ENCODE measurements around the gene ADRM1.

ADRM1 gene

DNA sequence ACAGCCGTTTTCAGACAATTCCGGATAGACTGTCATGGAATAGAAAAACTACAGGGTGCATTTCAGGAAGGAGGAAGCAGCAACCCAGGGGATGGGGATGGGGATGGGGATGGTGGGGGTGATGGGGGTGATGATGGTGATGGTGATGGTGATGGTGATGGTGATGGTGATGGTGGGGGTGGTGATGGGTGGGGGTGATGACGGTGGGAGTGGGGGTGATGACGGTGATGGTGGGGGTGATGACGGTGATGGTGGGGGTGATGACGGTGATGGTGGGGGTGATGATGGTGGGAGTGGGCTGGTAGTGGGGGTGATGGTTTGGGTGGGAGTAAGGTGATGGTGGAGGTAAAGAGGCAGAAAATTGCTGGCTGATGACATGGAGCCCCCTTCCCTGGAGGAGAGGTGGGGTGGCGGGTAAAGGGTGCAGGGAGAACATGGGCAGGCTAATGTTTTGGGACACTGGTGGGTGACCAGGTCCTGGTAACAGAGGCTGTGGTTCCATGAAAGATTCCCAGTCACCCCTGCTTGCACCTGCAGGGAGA is 46.8 kb downstream of the ADRM1 start:
- H3K4me3 ChIP-seq (ENCODE audit: low read depth, low read length), result no peak overlapping the region
- TF ChIP-seq, protein P1, sequence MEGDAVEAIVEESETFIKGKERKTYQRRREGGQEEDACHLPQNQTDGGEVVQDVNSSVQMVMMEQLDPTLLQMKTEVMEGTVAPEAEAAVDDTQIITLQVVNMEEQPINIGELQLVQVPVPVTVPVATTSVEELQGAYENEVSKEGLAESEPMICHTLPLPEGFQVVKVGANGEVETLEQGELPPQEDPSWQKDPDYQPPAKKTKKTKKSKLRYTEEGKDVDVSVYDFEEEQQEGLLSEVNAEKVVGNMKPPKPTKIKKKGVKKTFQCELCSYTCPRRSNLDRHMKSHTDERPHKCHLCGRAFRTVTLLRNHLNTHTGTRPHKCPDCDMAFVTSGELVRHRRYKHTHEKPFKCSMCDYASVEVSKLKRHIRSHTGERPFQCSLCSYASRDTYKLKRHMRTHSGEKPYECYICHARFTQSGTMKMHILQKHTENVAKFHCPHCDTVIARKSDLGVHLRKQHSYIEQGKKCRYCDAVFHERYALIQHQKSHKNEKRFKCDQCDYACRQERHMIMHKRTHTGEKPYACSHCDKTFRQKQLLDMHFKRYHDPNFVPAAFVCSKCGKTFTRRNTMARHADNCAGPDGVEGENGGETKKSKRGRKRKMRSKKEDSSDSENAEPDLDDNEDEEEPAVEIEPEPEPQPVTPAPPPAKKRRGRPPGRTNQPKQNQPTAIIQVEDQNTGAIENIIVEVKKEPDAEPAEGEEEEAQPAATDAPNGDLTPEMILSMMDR (IDR thresholded peaks at IDR 0.05; ENCODE audit: borderline replicate concordance, insufficient read depth, low read depth, low read length), result no peak

DNA sequence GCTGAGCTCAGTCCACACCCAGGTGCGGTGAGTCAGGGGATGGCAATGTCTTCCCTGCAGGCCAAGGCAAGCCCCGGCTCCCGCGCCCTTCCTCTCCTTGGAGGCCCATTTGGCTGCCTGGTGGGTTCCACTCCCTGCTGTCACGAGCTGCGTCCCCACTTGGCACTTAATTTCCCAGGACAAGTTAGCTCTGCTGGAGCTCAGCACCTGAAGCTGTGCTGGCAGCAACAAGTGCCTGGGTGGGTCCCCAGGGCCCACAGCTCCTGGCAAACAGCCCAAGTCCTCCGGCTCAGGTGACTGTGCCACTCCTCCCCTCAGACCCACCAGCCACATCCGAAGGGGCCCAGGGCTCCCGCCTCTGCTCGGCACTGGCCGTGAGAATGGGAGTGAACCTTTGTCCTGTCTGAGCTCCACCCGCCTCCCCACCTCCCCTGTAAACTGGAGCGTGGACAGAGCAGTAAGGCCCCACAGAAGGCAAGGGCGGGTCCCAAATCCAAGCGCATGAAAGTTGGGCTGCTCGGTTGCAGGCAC is 47.4 kb downstream of the ADRM1 start:
- H3K4me3 ChIP-seq (ENCODE audit: low read depth, low read length), result no peak overlapping the region
- TF ChIP-seq, protein P1 (IDR thresholded peaks at IDR 0.05; ENCODE audit: borderline replicate concordance, insufficient read depth, low read depth, low read length), result no peak

DNA sequence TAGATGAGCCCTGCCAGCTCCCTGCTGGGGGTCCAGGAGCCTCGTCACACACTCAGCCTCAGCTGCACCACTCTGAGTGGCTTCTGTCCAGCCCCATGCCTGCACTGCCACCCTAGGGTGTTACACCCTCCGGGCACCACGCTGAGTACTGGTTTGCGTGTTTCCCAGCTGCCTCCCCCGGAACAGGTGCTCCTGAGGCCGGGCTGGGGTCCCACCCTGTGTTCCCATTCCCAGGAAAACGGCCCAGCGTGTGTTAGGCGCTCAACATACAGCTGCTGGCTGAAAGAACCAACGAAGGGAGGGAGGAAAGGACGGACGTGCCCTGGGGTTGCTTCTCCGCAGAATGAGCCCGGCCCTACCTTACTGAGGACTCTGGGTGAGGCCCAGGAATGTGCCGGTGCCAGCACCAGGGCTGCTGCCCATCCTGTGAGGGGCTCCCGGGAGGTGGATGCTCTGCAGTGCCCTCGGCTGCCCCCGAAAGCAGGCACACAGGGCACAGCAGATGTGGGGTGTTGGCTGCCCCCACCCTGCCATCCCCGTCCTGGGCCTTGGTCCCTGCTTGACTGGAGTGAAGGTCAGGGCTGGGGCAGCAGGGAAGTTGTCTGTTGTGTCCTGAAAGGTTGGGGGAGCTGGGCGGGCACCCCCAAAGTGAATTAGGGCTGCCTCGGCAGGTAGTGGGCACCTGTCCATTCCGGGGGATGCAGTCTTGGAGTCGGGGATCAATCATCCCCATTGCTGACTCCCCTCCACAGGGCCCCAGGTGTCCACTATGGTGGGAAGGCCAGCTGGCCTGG is 48.0 kb downstream of the ADRM1 start:
- H3K4me3 ChIP-seq (ENCODE audit: low read depth, low read length), result no peak overlapping the region
- TF ChIP-seq, protein P1 (IDR thresholded peaks at IDR 0.05; ENCODE audit: borderline replicate concordance, insufficient read depth, low read depth, low read length), result no peak

DNA sequence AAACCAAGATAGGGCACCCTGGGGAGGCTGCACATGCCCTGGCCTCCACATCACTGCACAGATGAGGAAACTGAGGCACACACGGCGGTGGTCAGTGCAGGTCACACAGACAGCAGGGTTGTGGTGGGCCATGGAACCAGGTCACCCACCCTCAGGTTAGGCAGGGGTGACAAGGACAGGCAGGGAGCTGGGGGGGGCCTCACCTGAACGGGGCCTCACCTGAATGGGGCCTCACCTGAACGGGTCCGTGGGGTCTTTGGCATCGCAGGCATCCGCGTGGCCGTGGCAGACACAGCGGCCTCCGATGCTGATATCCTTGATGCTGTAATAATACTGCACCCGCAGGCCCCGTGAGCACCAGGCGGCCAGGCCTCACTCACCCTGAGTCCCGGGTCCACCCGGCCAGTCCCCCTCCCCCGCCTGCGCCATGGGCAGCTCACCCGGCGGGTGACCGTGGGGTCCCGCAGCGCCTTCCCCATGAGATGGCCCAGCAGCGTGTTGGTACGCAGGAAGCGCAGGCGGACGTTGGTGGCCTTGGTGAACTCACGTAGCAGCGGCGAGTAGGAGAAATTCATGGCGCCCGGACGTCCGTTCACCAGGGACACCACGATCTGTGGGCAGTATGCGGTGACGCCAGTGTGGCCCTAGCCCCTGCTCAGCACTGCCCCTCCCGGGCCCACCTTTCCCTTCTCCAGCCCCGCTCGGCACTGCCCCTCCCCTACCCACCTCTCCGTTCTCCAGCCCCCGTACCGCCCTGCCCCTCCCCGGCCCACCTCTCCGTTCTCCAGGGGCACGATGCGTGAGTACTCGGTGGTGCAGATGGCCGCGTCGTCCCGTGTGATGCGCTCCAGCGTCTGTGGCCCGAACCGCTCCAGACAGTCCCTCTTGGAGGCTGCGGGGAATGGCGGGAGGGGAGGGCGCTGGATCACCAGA is 48.9 kb downstream of the ADRM1 start:
- no peak overlapping the region for H3K4me3 ChIP-seq (ENCODE audit: low read depth, low read length)
- TF ChIP-seq, protein P1 (IDR thresholded peaks at IDR 0.05; ENCODE audit: borderline replicate concordance, insufficient read depth, low read depth, low read length), result no peak

DNA sequence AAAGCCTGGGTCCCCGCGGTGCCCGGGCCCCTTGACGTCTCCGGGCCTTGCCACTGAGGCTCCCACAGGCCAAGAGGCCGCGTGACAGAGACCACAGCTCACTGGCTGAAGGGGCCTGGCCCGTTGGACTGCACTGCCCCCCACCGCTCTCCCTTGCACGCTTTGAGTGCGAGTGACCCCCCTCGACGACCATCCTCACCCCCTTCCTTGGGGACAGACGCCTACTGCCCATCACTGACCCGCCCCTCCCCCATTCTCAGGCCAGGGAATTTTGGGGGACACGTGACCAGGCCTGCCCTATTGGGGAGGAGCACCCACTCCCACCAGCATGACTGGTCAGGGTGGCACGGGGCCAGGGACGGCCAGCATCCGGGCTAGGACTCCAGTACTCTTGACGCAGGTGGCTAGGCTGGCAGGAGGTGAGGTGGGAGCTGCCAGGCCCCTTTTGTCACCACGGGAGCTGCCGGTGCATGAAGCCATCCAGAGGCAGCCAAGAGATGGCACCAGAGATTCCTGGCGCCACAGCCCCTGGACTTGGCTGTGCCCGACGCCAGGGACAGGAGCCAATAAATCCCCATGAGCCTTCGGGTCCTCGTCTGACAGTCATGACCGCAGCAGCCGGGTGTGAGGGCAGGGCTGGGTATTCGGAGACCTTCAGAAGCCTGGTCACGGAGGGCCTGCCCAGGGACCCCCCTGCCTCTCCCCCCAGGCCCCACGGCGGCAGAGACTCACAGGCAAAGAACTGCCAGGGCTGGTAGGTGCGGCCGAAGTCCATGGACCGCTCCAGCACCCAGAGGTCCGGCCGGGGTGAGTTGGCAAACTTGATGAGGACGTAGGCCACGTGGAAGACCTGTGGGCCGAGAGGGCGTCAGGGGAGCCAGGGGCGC is 49.8 kb downstream of the ADRM1 start:
- TF ChIP-seq, protein P1 (IDR thresholded peaks at IDR 0.05; ENCODE audit: borderline replicate concordance, insufficient read depth, low read depth, low read length), result no peak
- H3K4me3 ChIP-seq (ENCODE audit: low read depth, low read length), result no peak overlapping the region

DNA sequence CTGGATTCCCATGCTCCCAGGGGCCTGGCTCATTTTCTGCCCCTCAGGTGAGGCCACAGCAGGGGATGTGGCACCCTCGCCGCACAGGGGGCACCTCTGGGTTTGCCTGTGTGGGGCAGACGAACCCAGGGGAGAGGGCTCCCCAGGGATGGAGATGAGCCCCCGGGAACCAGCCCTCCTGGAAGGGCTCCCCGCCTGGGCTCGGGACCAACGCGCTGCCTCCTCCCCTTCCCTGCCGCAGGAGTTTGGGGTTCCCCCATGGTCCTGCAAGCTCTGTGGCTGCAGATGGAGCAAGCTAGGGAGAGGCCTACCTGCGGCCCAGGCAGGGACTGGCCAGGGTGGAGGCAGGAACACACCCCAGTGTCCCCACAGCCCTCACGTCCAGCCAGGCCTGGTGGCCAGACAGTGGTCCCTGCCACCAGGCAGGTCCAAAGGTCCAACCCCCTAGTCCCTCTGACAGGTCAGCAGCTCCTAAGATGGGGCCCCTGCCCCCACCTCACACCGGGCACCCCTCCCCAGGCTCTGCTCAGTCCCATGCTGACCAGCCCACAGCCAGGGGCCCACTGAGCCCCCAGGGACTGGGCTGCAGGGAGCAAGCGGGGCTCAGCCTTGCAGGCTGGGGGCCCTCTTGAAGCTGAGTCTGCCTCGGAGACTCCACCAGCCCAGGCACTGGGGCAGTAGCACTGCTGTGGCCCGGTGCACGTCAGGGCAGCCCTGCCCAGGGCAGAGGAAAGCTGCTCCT is 50.7 kb downstream of the ADRM1 start:
- H3K4me3 ChIP-seq (ENCODE audit: low read depth, low read length), result no peak overlapping the region
- TF ChIP-seq, protein P1 (IDR thresholded peaks at IDR 0.05; ENCODE audit: borderline replicate concordance, insufficient read depth, low read depth, low read length), result no peak
